ENCODE measurements around the gene CNOT8. TPM values are rescaled to one million over a fixed set of nuclear protein-coding genes. Genes with fewer than 3 reads are reported as not detected.
A peak's percentile ranks its signal among the peaks of the same experiment; 100 is the strongest.

The CNOT8 gene
- total RNA-seq, 1 donor from 2014 or later: 56.4 TPM

GRCh38 chr5:154836225-154836624 is 22.2 kb upstream of the CNOT8 start:
- Mint-ChIP-seq H3K9me3 (ENCODE audit: low read depth) (no peaks in the 10 kb centered on the region), H3K27me3 (no peaks in the 10 kb centered on the region), H3K4me1 (ENCODE audit: low read depth) (peaks cover 16% of the 10 kb centered on the region), H3K4me3 (ENCODE audit: low read depth) (no peak overlapping the region), H3K36me3 (ENCODE audit: insufficient read depth) (peaks cover 7% of the 10 kb centered on the region), H3K27ac (no peak overlapping the region)
- DNase-seq (ENCODE audit: low spot score, unreplicated experiment): no peak
- no peak for TF ChIP-seq CTCF (IDR thresholded peaks at IDR 0.05; ENCODE audit: unreplicated experiment)

- no peak for TF ChIP-seq CTCF (IDR thresholded peaks at IDR 0.05; ENCODE audit: unreplicated experiment)
- no peak for DNase-seq (ENCODE audit: low spot score, unreplicated experiment)
- H3K9me3 Mint-ChIP-seq (ENCODE audit: low read depth): no peaks in the 10 kb centered on the region
- peaks cover 7% of the 10 kb centered on the region for H3K36me3 Mint-ChIP-seq (ENCODE audit: insufficient read depth)
- peaks cover 16% of the 10 kb centered on the region for H3K4me1 Mint-ChIP-seq (ENCODE audit: low read depth)
- H3K27ac Mint-ChIP-seq: peak overlapping the region; percentile 79
- no peaks in the 10 kb centered on the region for H3K27me3 Mint-ChIP-seq
- H3K4me3 Mint-ChIP-seq (ENCODE audit: low read depth): no peak overlapping the region
Observed at GRCh38 chr5:154837009-154837901, 21.2 kb upstream of the CNOT8 start.

GRCh38 chr5:154840435-154841272 is 17.8 kb upstream of the CNOT8 start:
- no peak for TF ChIP-seq CTCF (IDR thresholded peaks at IDR 0.05; ENCODE audit: unreplicated experiment)
- Mint-ChIP-seq H3K9me3 (ENCODE audit: low read depth) (no peaks in the 10 kb centered on the region), H3K27me3 (no peaks in the 10 kb centered on the region), H3K27ac (no peak overlapping the region), H3K4me1 (ENCODE audit: low read depth) (peaks cover 27% of the 10 kb centered on the region), H3K4me3 (ENCODE audit: low read depth) (no peak overlapping the region), H3K36me3 (ENCODE audit: insufficient read depth) (peaks cover 7% of the 10 kb centered on the region)
- DNase-seq (ENCODE audit: low spot score, unreplicated experiment): no peak

GRCh38 chr5:154841273-154841661 is 17.2 kb upstream of the CNOT8 start:
- no peak for DNase-seq (ENCODE audit: low spot score, unreplicated experiment)
- Mint-ChIP-seq H3K27me3 (no peaks in the 10 kb centered on the region), H3K4me1 (ENCODE audit: low read depth) (peaks cover 27% of the 10 kb centered on the region), H3K4me3 (ENCODE audit: low read depth) (no peak overlapping the region), H3K9me3 (ENCODE audit: low read depth) (no peaks in the 10 kb centered on the region), H3K36me3 (ENCODE audit: insufficient read depth) (peaks cover 7% of the 10 kb centered on the region), H3K27ac (no peak overlapping the region)
- TF ChIP-seq CTCF (IDR thresholded peaks at IDR 0.05; ENCODE audit: unreplicated experiment): no peak
